H9 (cell line): ENCODE measurements around the gene AQP12A. TPM values are rescaled to one million over a fixed set of nuclear protein-coding genes. Genes with fewer than 3 reads are reported as not detected.

Experiments
- DNase-seq: peaks from one replicate; pipeline ENCODE4 v3.0.0-alpha.2; 2017
- H2AFZ ChIP-seq: one replicate; pipeline ENCODE4 v1.6.1; 2013; ENCODE audit warnings: mild to moderate bottlenecking, low read length, control low read depth, moderate library complexity
- H2AK5ac ChIP-seq: 2 replicates; pipeline ENCODE4 v1.6.1; 2013; ENCODE audit warnings: low read length, control low read depth, mixed read lengths; ENCODE audit not compliant: insufficient read length
- H2BK120ac ChIP-seq: one replicate; pipeline ENCODE4 v1.6.1; 2013; ENCODE audit warnings: low read depth, mild to moderate bottlenecking, low read length, control low read depth, inconsistent platforms; ENCODE audit not compliant: poor library complexity, severe bottlenecking
- H2BK12ac ChIP-seq: 2 replicates; pipeline ENCODE4 v1.6.1; 2013; ENCODE audit warnings: low read length, control low read depth, mixed read lengths, low read depth; ENCODE audit not compliant: insufficient read length
- H2BK15ac ChIP-seq: 2 replicates; pipeline ENCODE4 v1.6.1; 2013; ENCODE audit warnings: low read depth, low read length, control low read depth
- H2BK20ac ChIP-seq: one replicate; pipeline ENCODE4 v1.6.1; 2013; ENCODE audit warnings: low read depth, mild to moderate bottlenecking, low read length, control low read depth, inconsistent platforms; ENCODE audit not compliant: poor library complexity, severe bottlenecking
- H2BK5ac ChIP-seq: 2 replicates; pipeline ENCODE4 v1.6.1; 2013; ENCODE audit warnings: low read length, control low read depth, mixed read lengths; ENCODE audit not compliant: insufficient read length
- H3K14ac ChIP-seq: 2 replicates; pipeline ENCODE4 v1.6.1; 2013; ENCODE audit warnings: low read length, control low read depth; ENCODE audit not compliant: insufficient read depth
- H3K18ac ChIP-seq: 2 replicates; pipeline ENCODE4 v1.6.1; 2013; ENCODE audit warnings: low read depth, mild to moderate bottlenecking, mixed read lengths, low read length, control low read depth; ENCODE audit not compliant: insufficient read length
- H3K23ac ChIP-seq: 2 replicates; pipeline ENCODE4 v1.6.1; 2013; ENCODE audit warnings: low read length, control low read depth, mixed read lengths, low read depth; ENCODE audit not compliant: insufficient read length
- H3K23me2 ChIP-seq: 2 replicates; pipeline ENCODE4 v1.6.1; 2013; ENCODE audit warnings: low read depth, mild to moderate bottlenecking, mixed read lengths, low read length, control low read depth; ENCODE audit not compliant: insufficient read length, poor library complexity, severe bottlenecking
- H3K27ac ChIP-seq: 2 replicates; pipeline ENCODE4 v1.5.1; 2013; ENCODE audit warnings: low read length, control low read depth, mixed read lengths, low read depth; ENCODE audit not compliant: insufficient read length
- H3K27me3 ChIP-seq: 2 replicates; pipeline ENCODE4 v1.6.1; 2013; ENCODE audit warnings: low read length, control low read depth, inconsistent platforms; ENCODE audit not compliant: insufficient read depth
- H3K4ac ChIP-seq: 2 replicates; pipeline ENCODE4 v1.6.1; 2013; ENCODE audit warnings: low read depth, mild to moderate bottlenecking, control low read depth, inconsistent platforms, low read length, moderate library complexity
- H3K4me1 ChIP-seq: 2 replicates; pipeline ENCODE4 v1.6.1; 2013; ENCODE audit warnings: low read length, control low read depth, inconsistent platforms; ENCODE audit not compliant: insufficient read depth
- H3K4me2 ChIP-seq: 2 replicates; pipeline ENCODE4 v1.6.1; 2013; ENCODE audit warnings: low read length, control low read depth, mixed read lengths; ENCODE audit not compliant: insufficient read length, insufficient read depth
- H3K56ac ChIP-seq: 2 replicates; pipeline ENCODE4 v1.6.1; 2013; ENCODE audit warnings: low read depth, mild to moderate bottlenecking, mixed read lengths, low read length, control low read depth; ENCODE audit not compliant: insufficient read length
- H3K79me1 ChIP-seq: 2 replicates; pipeline ENCODE4 v1.6.1; 2013; ENCODE audit warnings: low read depth, mild to moderate bottlenecking, moderate library complexity, low read length, control low read depth, inconsistent platforms; ENCODE audit not compliant: insufficient read depth, poor library complexity, severe bottlenecking
- H3K79me2 ChIP-seq: 2 replicates; pipeline ENCODE4 v1.6.1; 2013; ENCODE audit warnings: low read length, control low read depth, inconsistent platforms; ENCODE audit not compliant: insufficient read depth
- H3K9ac ChIP-seq: 2 replicates; pipeline ENCODE4 v1.6.1; 2013; ENCODE audit warnings: low read length, control low read depth, mixed read lengths; ENCODE audit not compliant: insufficient read length; ENCODE audit errors: extremely low read depth
- H3K9me3 ChIP-seq: one replicate; pipeline ENCODE4 v1.6.1; 2013; ENCODE audit warnings: low read depth, low read length, inconsistent platforms; ENCODE audit not compliant: control insufficient read depth
- H3T11ph ChIP-seq: one replicate; pipeline ENCODE4 v1.6.1; 2013; ENCODE audit warnings: mild to moderate bottlenecking, low read length, control low read depth, inconsistent platforms
- H4K20me1 ChIP-seq: one replicate; pipeline ENCODE4 v1.6.1; 2013; ENCODE audit not compliant: control insufficient read depth, insufficient read length, insufficient read depth
- H4K5ac ChIP-seq: 2 replicates; pipeline ENCODE4 v1.6.1; 2013; ENCODE audit warnings: low read depth, mild to moderate bottlenecking, mixed read lengths, low read length, control low read depth; ENCODE audit not compliant: insufficient read length
- H4K8ac ChIP-seq: replicated peaks from 2 replicates; pipeline ENCODE4 v1.6.1; 2013; ENCODE audit warnings: low read length, control low read depth, mixed read lengths, low read depth; ENCODE audit not compliant: insufficient read length
- H4K91ac ChIP-seq: 2 replicates; pipeline ENCODE4 v1.6.1; 2013; ENCODE audit warnings: low read depth, mild to moderate bottlenecking, moderate library complexity, mixed read lengths, low read length, control low read depth; ENCODE audit not compliant: insufficient read length
- H3K27ac Mint-ChIP-seq, 3 experiments: 2 replicates in 2 of 3; 3 replicates in 1 of 3; pipeline ENCODE4 v1.8.0; 2020 to 2021; ENCODE audit warnings: mixed read lengths in 3 of 3, mild to moderate bottlenecking in 1 of 3, moderate library complexity in 1 of 3
- H3K27me3 Mint-ChIP-seq: 2 replicates; pipeline ENCODE4 v1.8.0; 2021; ENCODE audit warnings: low read depth, mild to moderate bottlenecking, moderate library complexity, mixed read lengths
- H3K36me3 Mint-ChIP-seq, 3 experiments: 2 replicates in 2 of 3; 3 replicates in 1 of 3; pipeline ENCODE4 v1.8.0; 2020 to 2021; ENCODE audit warnings: low read depth in 3 of 3, mixed read lengths in 3 of 3; ENCODE audit not compliant: insufficient read depth in 1 of 3
- H3K4me1 Mint-ChIP-seq, 2 experiments: 2 replicates each; pipeline ENCODE4 v1.8.0; 2020; ENCODE audit warnings: mixed read lengths in 2 of 2
- H3K4me3 Mint-ChIP-seq, 2 experiments: 2 replicates in 1 of 2; 3 replicates in 1 of 2; pipeline ENCODE4 v1.8.0; 2020 to 2021; ENCODE audit warnings: mild to moderate bottlenecking in 2 of 2, mixed read lengths in 2 of 2, moderate library complexity in 1 of 2
- H3K9me3 Mint-ChIP-seq, 2 experiments: 2 replicates in 1 of 2; 3 replicates in 1 of 2; pipeline ENCODE4 v1.8.0; 2020; ENCODE audit warnings: mild to moderate bottlenecking in 2 of 2, mixed read lengths in 2 of 2, moderate library complexity in 1 of 2
- WGBS: extraction: QIAGEN DNeasy Blood & Tissue Kit; methylation state at CpG from one replicate; pipeline ENCODE4 v1.1.7; 2013; ENCODE audit warnings: missing lambda C conversion rate, low lambda C conversion rate, mixed read lengths; ENCODE audit not compliant: insufficient read length; ENCODE audit errors: extremely low coverage; 5-methylcytosine and 5-hydroxymethylcytosine counted together
- total RNA-seq: library from RNA; stranded (reverse); gene quantifications from 2 replicates; pipeline ENCODE4 v1.2.1, GENCODE V29; 2021
- TF ChIP-seq, protein P1 (sequence below): fragments of 200-600 bp; sonication (generic); conservative IDR thresholded peaks from 3 replicates; pipeline ENCODE4 v1.8.0; 2021; ENCODE audit warnings: antibody characterized with exemption, mild to moderate bottlenecking

The AQP12A gene
- total RNA-seq, 1 experiment from 2014 or later: not detected

- Histone ChIP-seq H3K4me2 (no peak overlapping the region), H4K20me1 (peaks cover 5% of the 10 kb centered on the region), H3K9me3 (no peaks in the 10 kb centered on the region), H3T11ph (no peak overlapping the region), H4K8ac (no peak overlapping the region), H3K4ac (no peak overlapping the region), H2AFZ (no peak overlapping the region), H3K56ac (no peak overlapping the region), H4K91ac (no peak overlapping the region), H2BK20ac (no peak overlapping the region), H3K4me1 (no peaks in the 10 kb centered on the region), H2BK5ac (no peak overlapping the region), H4K5ac (no peak overlapping the region), H2BK15ac (no peak overlapping the region), H3K23me2 (no peaks in the 10 kb centered on the region), H3K18ac (no peak overlapping the region), H2BK12ac (no peak overlapping the region), H2AK5ac (no peak overlapping the region), H3K9ac (no peak overlapping the region), H3K23ac (no peak overlapping the region), H3K79me2 (no peaks in the 10 kb centered on the region), H3K27ac (no peak overlapping the region), H3K14ac (no peak overlapping the region), H3K79me1 (no peaks in the 10 kb centered on the region), H2BK120ac (no peak overlapping the region), H3K27me3 (no peaks in the 10 kb centered on the region)
- Mint-ChIP-seq H3K9me3 (no peaks in the 10 kb centered on the region), H3K4me1 (no peaks in the 10 kb centered on the region; a peak in 1 of 4 replicates), H3K36me3 (peaks cover 30 to 64% (median 55%) of the 10 kb centered on the region in 3 experiments), H3K27me3 (peaks cover 2% of the 10 kb centered on the region), H3K27ac (peak overlapping the region in 2 of 3 experiments; percentile 7 to 38; a peak in 2 of 7 replicates), H3K4me3 (no peak overlapping the region; a peak in 1 of 5 replicates)
- TF ChIP-seq, protein P1, sequence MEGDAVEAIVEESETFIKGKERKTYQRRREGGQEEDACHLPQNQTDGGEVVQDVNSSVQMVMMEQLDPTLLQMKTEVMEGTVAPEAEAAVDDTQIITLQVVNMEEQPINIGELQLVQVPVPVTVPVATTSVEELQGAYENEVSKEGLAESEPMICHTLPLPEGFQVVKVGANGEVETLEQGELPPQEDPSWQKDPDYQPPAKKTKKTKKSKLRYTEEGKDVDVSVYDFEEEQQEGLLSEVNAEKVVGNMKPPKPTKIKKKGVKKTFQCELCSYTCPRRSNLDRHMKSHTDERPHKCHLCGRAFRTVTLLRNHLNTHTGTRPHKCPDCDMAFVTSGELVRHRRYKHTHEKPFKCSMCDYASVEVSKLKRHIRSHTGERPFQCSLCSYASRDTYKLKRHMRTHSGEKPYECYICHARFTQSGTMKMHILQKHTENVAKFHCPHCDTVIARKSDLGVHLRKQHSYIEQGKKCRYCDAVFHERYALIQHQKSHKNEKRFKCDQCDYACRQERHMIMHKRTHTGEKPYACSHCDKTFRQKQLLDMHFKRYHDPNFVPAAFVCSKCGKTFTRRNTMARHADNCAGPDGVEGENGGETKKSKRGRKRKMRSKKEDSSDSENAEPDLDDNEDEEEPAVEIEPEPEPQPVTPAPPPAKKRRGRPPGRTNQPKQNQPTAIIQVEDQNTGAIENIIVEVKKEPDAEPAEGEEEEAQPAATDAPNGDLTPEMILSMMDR: no peak
- no peak for DNase-seq
- WGBS: no CpG with 5 or more reads among the region's 25 CpGs
Measured at GRCh38 chr2:240720686-240721595, 29.3 kb downstream of the AQP12A start.
